Measurements from ENCODE around the gene SERPINA6.

- TF ChIP-seq, protein P1, sequence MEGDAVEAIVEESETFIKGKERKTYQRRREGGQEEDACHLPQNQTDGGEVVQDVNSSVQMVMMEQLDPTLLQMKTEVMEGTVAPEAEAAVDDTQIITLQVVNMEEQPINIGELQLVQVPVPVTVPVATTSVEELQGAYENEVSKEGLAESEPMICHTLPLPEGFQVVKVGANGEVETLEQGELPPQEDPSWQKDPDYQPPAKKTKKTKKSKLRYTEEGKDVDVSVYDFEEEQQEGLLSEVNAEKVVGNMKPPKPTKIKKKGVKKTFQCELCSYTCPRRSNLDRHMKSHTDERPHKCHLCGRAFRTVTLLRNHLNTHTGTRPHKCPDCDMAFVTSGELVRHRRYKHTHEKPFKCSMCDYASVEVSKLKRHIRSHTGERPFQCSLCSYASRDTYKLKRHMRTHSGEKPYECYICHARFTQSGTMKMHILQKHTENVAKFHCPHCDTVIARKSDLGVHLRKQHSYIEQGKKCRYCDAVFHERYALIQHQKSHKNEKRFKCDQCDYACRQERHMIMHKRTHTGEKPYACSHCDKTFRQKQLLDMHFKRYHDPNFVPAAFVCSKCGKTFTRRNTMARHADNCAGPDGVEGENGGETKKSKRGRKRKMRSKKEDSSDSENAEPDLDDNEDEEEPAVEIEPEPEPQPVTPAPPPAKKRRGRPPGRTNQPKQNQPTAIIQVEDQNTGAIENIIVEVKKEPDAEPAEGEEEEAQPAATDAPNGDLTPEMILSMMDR (IDR thresholded peaks at IDR 0.05) = no peak
- TF ChIP-seq POLR2A (IDR thresholded peaks at IDR 0.05) = no peak
Observed at GRCh38 chr14:94284221-94284620, 38.9 kb downstream of the SERPINA6 start.

Measured in breast epithelium (tissue), 3 donors.